WTC11 (cell line): ENCODE data around the gene JADE3. TPM values are rescaled to one million over a fixed set of nuclear protein-coding genes. Genes with fewer than 3 reads are reported as not detected.

ENCODE experiments used
- ATAC-seq: fragments of 200-7000 bp; cut with Tn5 transposase; 2 replicates; pipeline ENCODE4 v1.10.0; 2021; ENCODE audit warnings: mild to moderate bottlenecking, moderate library complexity
- CTCF ChIA-PET: fragments of 300-600 bp; sonication (Branson Sonifier 250); formaldehyde crosslinking; loops from one replicate; lab custom pipeline; 2021; ENCODE audit warnings: antibody characterized with exemption; lab: Charles Lee
- POLR2A ChIA-PET: fragments of 350-600 bp; sonication (Branson Sonifier 250); formaldehyde crosslinking; loops from one replicate; lab custom pipeline; 2021; ENCODE audit warnings: antibody characterized with exemption; lab: Charles Lee
- DNase-seq: peaks from one replicate; pipeline ENCODE4 v3.0.0; 2021; ENCODE audit warnings: low spot score
- H3K27ac Mint-ChIP-seq: 2 replicates; pipeline ENCODE4 v1.8.0; 2021; ENCODE audit warnings: mixed read lengths
- H3K27me3 Mint-ChIP-seq: 2 replicates; pipeline ENCODE4 v1.8.0; 2021; ENCODE audit warnings: low read depth, mild to moderate bottlenecking, moderate library complexity, mixed read lengths
- H3K36me3 Mint-ChIP-seq: 2 replicates; pipeline ENCODE4 v1.8.0; 2021; ENCODE audit warnings: mixed read lengths
- H3K4me1 Mint-ChIP-seq: 2 replicates; pipeline ENCODE4 v1.8.0; 2022; ENCODE audit warnings: mixed read lengths
- H3K4me3 Mint-ChIP-seq: 2 replicates; pipeline ENCODE4 v1.8.0; 2021; ENCODE audit warnings: mild to moderate bottlenecking, moderate library complexity, mixed read lengths
- H3K9me3 Mint-ChIP-seq: 2 replicates; pipeline ENCODE4 v1.8.0; 2021; ENCODE audit warnings: mixed read lengths
- ATF3 ChIP-seq: sonication (generic); formaldehyde crosslinking; conservative IDR thresholded peaks from 2 replicates; pipeline ENCODE4 v1.8.1; 2022; ENCODE audit warnings: mild to moderate bottlenecking, missing genetic modification reagents
- EMX1 ChIP-seq: fragments of 250-450 bp; sonication (Bioruptor Pico); IDR thresholded peaks from 2 replicates; pipeline ENCODE4 v1.8.0; 2021; ENCODE audit warnings: mild to moderate bottlenecking
- ETV6 ChIP-seq: sonication (generic); formaldehyde crosslinking; IDR thresholded peaks from 2 replicates; pipeline ENCODE4 v1.8.1; 2022; ENCODE audit warnings: mild to moderate bottlenecking, missing genetic modification reagents
- JAZF1 ChIP-seq: fragments of 250-450 bp; sonication (Bioruptor Pico); IDR thresholded peaks from 2 replicates; pipeline ENCODE4 v1.9.0; 2021; ENCODE audit warnings: moderate library complexity, mild to moderate bottlenecking, inconsistent platforms
- MYBL2 ChIP-seq: sonication (generic); formaldehyde crosslinking; IDR thresholded peaks from 2 replicates; pipeline ENCODE4 v1.8.1; 2023; ENCODE audit warnings: mild to moderate bottlenecking, moderate library complexity, missing genetic modification reagents
- TEAD1 ChIP-seq: sonication (generic); formaldehyde crosslinking; IDR thresholded peaks from 2 replicates; pipeline ENCODE4 v1.8.0; 2022; ENCODE audit warnings: mild to moderate bottlenecking, missing genetic modification reagents
- TP53 ChIP-seq: sonication (generic); formaldehyde crosslinking; IDR thresholded peaks from 2 replicates; pipeline ENCODE4 v1.8.1; 2023; ENCODE audit warnings: mild to moderate bottlenecking, missing genetic modification reagents
- ZNF121 ChIP-seq: sonication (generic); formaldehyde crosslinking; IDR thresholded peaks from 2 replicates; pipeline ENCODE4 v1.8.0; 2023; ENCODE audit warnings: missing genetic modification reagents
- ZNF219 ChIP-seq: sonication (generic); formaldehyde crosslinking; IDR thresholded peaks from 2 replicates; pipeline ENCODE4 v1.8.0; 2023; ENCODE audit warnings: missing genetic modification reagents, mild to moderate bottlenecking, borderline replicate concordance
- ZNF281 ChIP-seq: sonication (generic); formaldehyde crosslinking; IDR thresholded peaks from 2 replicates; pipeline ENCODE4 v1.8.0; 2023; ENCODE audit warnings: mild to moderate bottlenecking, missing genetic modification reagents
- ZNF416 ChIP-seq: fragments of 250-450 bp; sonication (Bioruptor Pico); IDR thresholded peaks from 2 replicates; pipeline ENCODE4 v1.9.0; 2021; ENCODE audit warnings: mild to moderate bottlenecking, inconsistent platforms
- ZNF532 ChIP-seq: fragments of 250-450 bp; sonication (Bioruptor Pico); IDR thresholded peaks from 2 replicates; pipeline ENCODE4 v1.9.0; 2021; ENCODE audit warnings: mild to moderate bottlenecking, borderline replicate concordance
- total RNA-seq: library from RNA; stranded (reverse); gene quantifications from 3 replicates; pipeline ENCODE4 v1.2.3, GENCODE V29; 2021
- TF ChIP-seq, protein P1 (sequence below): sonication (generic); formaldehyde crosslinking; IDR thresholded peaks from 2 replicates; pipeline ENCODE4 v1.8.1; 2022; ENCODE audit warnings: mild to moderate bottlenecking, missing genetic modification reagents, moderate library complexity, borderline replicate concordance
- TF ChIP-seq, protein P2 (sequence below): sonication (generic); formaldehyde crosslinking; IDR thresholded peaks from 2 replicates; pipeline ENCODE4 v1.8.1; 2023; ENCODE audit warnings: mild to moderate bottlenecking, missing genetic modification reagents

Gene JADE3
- total RNA-seq, 1 experiment from 2014 or later, result 19.2 TPM

DNA sequence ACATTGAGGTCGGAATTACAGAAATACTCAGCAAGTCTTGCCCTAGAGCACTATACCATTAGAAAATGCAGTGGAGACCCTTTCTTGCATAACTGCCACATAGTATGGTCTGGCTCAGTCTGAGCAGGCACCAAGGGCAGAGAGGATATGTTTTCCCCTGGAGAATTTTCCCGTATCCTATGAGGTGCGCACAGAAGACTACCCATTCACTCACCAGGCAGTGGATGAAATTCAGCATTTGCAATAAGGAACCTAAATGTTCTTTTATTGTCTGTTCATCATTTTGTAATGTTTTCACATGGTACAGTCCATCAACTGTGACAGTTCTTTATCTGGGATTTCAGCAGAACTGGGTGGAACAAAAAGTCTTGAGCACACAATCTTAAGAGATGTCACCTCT is 15.5 kb downstream of the JADE3 start:
- Mint-ChIP-seq H3K27me3 (no peaks in the 10 kb centered on the region), H3K9me3 (no peaks in the 10 kb centered on the region), H3K4me3 (no peak overlapping the region), H3K36me3 (no peaks in the 10 kb centered on the region), H3K27ac (0 out of 2 replicates have a peak overlapping the region, but pooled peaks have one; percentile 5), H3K4me1 (peaks cover 16% of the 10 kb centered on the region)
- ATAC-seq, result no peak
- ChIA-PET CTCF (no interaction called here), POLR2A (no interaction called here)
- no peak for TF ChIP-seq ATF3 (CRISPR knock-in tag)
- no peak for TF ChIP-seq MYBL2
- no peak for TF ChIP-seq ZNF281 (CRISPR knock-in tag)
- no peak for TF ChIP-seq JAZF1 (CRISPR knock-in tag)
- no peak for TF ChIP-seq ZNF219
- no peak for TF ChIP-seq TP53 (CRISPR knock-in tag)
- TF ChIP-seq, protein P1, sequence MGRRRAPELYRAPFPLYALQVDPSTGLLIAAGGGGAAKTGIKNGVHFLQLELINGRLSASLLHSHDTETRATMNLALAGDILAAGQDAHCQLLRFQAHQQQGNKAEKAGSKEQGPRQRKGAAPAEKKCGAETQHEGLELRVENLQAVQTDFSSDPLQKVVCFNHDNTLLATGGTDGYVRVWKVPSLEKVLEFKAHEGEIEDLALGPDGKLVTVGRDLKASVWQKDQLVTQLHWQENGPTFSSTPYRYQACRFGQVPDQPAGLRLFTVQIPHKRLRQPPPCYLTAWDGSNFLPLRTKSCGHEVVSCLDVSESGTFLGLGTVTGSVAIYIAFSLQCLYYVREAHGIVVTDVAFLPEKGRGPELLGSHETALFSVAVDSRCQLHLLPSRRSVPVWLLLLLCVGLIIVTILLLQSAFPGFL (CRISPR knock-in tag), result no peak
- no peak for DNase-seq

GRCh38 chrX:46929439-46930261 is 17.4 kb downstream of the JADE3 start:
- POLR2A ChIA-PET, result no interaction called here
- Mint-ChIP-seq H3K4me3 (no peak overlapping the region), H3K27ac (no peak overlapping the region), H3K4me1 (peaks cover 10% of the 10 kb centered on the region), H3K36me3 (no peaks in the 10 kb centered on the region), H3K9me3 (no peaks in the 10 kb centered on the region), H3K27me3 (no peaks in the 10 kb centered on the region)
- DNase-seq (no peak), ATAC-seq (no peak)
- no peak for TF ChIP-seq ZNF532
- TF ChIP-seq, protein P2, sequence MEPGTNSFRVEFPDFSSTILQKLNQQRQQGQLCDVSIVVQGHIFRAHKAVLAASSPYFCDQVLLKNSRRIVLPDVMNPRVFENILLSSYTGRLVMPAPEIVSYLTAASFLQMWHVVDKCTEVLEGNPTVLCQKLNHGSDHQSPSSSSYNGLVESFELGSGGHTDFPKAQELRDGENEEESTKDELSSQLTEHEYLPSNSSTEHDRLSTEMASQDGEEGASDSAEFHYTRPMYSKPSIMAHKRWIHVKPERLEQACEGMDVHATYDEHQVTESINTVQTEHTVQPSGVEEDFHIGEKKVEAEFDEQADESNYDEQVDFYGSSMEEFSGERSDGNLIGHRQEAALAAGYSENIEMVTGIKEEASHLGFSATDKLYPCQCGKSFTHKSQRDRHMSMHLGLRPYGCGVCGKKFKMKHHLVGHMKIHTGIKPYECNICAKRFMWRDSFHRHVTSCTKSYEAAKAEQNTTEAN (CRISPR knock-in tag), result no peak
- TF ChIP-seq ZNF416 (CRISPR knock-in tag), result no peak
- no peak for TF ChIP-seq EMX1 (CRISPR knock-in tag)
- TF ChIP-seq ZNF219, result no peak
- TF ChIP-seq ETV6, result no peak
- no peak for TF ChIP-seq ZNF121 (CRISPR knock-in tag)
- TF ChIP-seq TEAD1 (CRISPR knock-in tag), result no peak
- CTCF ChIA-PET, result no interaction called here
